ENCODE measurements around the gene ZNF710. TPM values are rescaled to one million over a fixed set of nuclear protein-coding genes. Genes with fewer than 3 reads are reported as not detected.

The ZNF710 gene
- total and polyA plus RNA-seq, 2 of the 4 experiments (the other 2 are of a cell fraction): 7.6 to 8.2 TPM

- Histone ChIP-seq H3K9ac (ENCODE audit: low read depth, low read length) (no peak overlapping the region), H2BK15ac (ENCODE audit: low read depth, low read length) (peak overlapping the region; percentile 70; the same call in 2 of the 3 replicates), H4K91ac (ENCODE audit: insufficient read depth, low read depth, low read length) (peak overlapping the region; percentile 81), H3K4me2 (ENCODE audit: low read depth, low read length) (no peak overlapping the region), H2AFZ (replicated peaks; ENCODE audit: low read length, poor library complexity) (peak overlapping the region; percentile 79), H4K8ac (ENCODE audit: low read depth in 2 of 2, low read length in 2 of 2) (peak overlapping the region in 1 of 2 experiments; percentile 61; a peak in 3 of 4 replicates), H3K9me3 (ENCODE audit: control insufficient read depth, insufficient read depth, low read length) (no peaks in the 10 kb centered on the region), H4K20me1 (ENCODE audit: insufficient read depth, low read length) (peaks cover 7% of the 10 kb centered on the region), H2BK120ac (ENCODE audit: low read depth, low read length) (peak overlapping the region; percentile 51), H3K4ac (ENCODE audit: low read depth, low read length) (peak overlapping the region; percentile 89), H3K36me3 (ENCODE audit: control insufficient read depth, insufficient read depth, low read length) (no peaks in the 10 kb centered on the region), H2AK5ac (ENCODE audit: low read depth, low read length) (peak overlapping the region; percentile 86), H3K23ac (ENCODE audit: low read depth, low read length) (peak overlapping the region; percentile 63), H3K27me3 (ENCODE audit: control insufficient read depth, insufficient read depth, low read length) (no peaks in the 10 kb centered on the region), H2BK20ac (ENCODE audit: low read depth, low read length) (peak overlapping the region; percentile 16), H3K4me3 (ENCODE audit: insufficient read depth, low read depth, low read length) (no peak overlapping the region), H3K9me1 (ENCODE audit: insufficient read depth, low read length) (peaks cover 44% of the 10 kb centered on the region), H3K27ac (ENCODE audit: insufficient read depth, low read length) (no peak overlapping the region), H2AK9ac (replicated peaks; ENCODE audit: low read depth, low read length, poor library complexity) (peak overlapping the region; percentile 92), H3K14ac (replicated peaks; ENCODE audit: low read depth, low read length) (peak overlapping the region; percentile 72), H3K56ac (ENCODE audit: extremely low read depth, insufficient read depth, low read length) (no peak overlapping the region), H3K18ac (ENCODE audit: low read depth, low read length) (peak overlapping the region; percentile 18; the same call in 1 of the 2 replicates), H2BK5ac (ENCODE audit: low read depth, low read length, poor library complexity, severe bottlenecking) (peak overlapping the region; percentile 73), H4K5ac (ENCODE audit: low read depth, low read length) (peak overlapping the region; percentile 44), H3K79me1 (ENCODE audit: low read depth in 1 of 2, low read length in 2 of 2) (peaks cover 42 to 85% of the 10 kb centered on the region in 2 experiments), H3K4me1 (ENCODE audit: control insufficient read depth, insufficient read depth, low read length) (peaks cover 33% of the 10 kb centered on the region)
- TF ChIP-seq POLR2A (IDR thresholded peaks at IDR 0.05; ENCODE audit: low read depth, low read length) (no peak), RAD21 (IDR thresholded peaks at IDR 0.05; ENCODE audit: low read length) (no peak), CHD1 (IDR thresholded peaks at IDR 0.05; ENCODE audit: low read depth, low read length) (no peak), RCOR1 (IDR thresholded peaks at IDR 0.05; ENCODE audit: insufficient replicate concordance, low read length) (no peak), FOS (IDR thresholded peaks at IDR 0.05; ENCODE audit: low read depth, low read length) (no peak), MXI1 (IDR thresholded peaks at IDR 0.05; ENCODE audit: borderline replicate concordance, low read depth, low read length) (no peak), CEBPB (IDR thresholded peaks at IDR 0.05; ENCODE audit: low read depth, low read length) (no peak)
- dilution Hi-C loops (cut with HindIII; ENCODE audit: low sequenced_read_pairs, unreplicated experiment): no loop called here
- intact Hi-C loops (cut with micrococcal nuclease): no loop called here
- BruUV-seq (replicated peaks): no TSS peak
- no peak for ATAC-seq (ENCODE audit: low read depth)
- DNase-seq: peak; percentile 62
- WGBS, 2 experiments (ENCODE audit: extremely low coverage in 2 of 2, insufficient read length in 1 of 2): 91% methylated on average over 7 of the region's 19 CpGs; no CpG with 5 or more reads in 1 of the 2 experiments
- CTCF ChIA-PET: interaction anchor here (1.3 kb wide), 1 partner anchor 10 kb away, joined by 4 read pairs; no protein-coding TSS in a partner anchor
- in situ Hi-C loops (cut with MboI; ENCODE audit: low sequenced_read_pairs): no loop called here
- POLR2A ChIA-PET (ENCODE audit: unreplicated experiment): no interaction called here
Measured at GRCh38 chr15:90035095-90035839, 34.1 kb downstream of the ZNF710 start.
